GM13976 (cell line): ENCODE measurements around the gene EEF2KMT.

ENCODE experiments used
- DNase-seq: peaks from one replicate; pipeline ENCODE4 v3.0.0; 2012; ENCODE audit warnings: low spot score
- CTCF ChIP-seq: IDR thresholded peaks from 2 replicates; pipeline ENCODE4 v1.5.1; 2012; ENCODE audit warnings: borderline replicate concordance, mild to moderate bottlenecking; ENCODE audit not compliant: insufficient read depth; ENCODE audit errors: extremely low read depth, missing control alignments, control extremely low read depth
- in situ Hi-C: fragments of 300-500 bp; cut with MboI; formaldehyde crosslinking; loops from one replicate; pipeline ENCODE4 v1.12.0; 2022; ENCODE audit warnings: low sequenced_read_pairs, mixed read lengths, inconsistent platforms; ENCODE audit not compliant: unreplicated experiment

Gene EEF2KMT

GRCh38 chr16:5036228-5037156, 61.1 kb downstream of the EEF2KMT start:
- TF ChIP-seq CTCF = no peak
- no peak for DNase-seq
- in situ Hi-C loops = no loop called here

- TF ChIP-seq CTCF = no peak
- no peak for DNase-seq
- in situ Hi-C loops = no loop called here
Measured at GRCh38 chr16:5035909-5036227, 61.7 kb downstream of the EEF2KMT start.
